Endothelial cell of umbilical vein (primary cell): ENCODE measurements around the gene ADAM33. TPM values are rescaled to one million over a fixed set of nuclear protein-coding genes. Genes with fewer than 3 reads are reported as not detected.

Experiments used
- BruUV-seq: library from RNA; stranded (reverse); fragments of 400-500 nt; replicated peaks from 2 replicates; lab custom pipeline; 2021; lab: Mats Ljungman, UMichigan
- CTCF ChIA-PET: fragments of 300-600, 350-600 bp; sonication (Branson Sonifier 250); formaldehyde crosslinking; loops from one replicate; lab custom pipeline; 2021; ENCODE audit warnings: antibody characterized with exemption, inconsistent platforms; lab: Charles Lee
- POLR2A ChIA-PET: fragments of 300-600, 350-600 bp; sonication (Branson Sonifier 250); formaldehyde crosslinking; loops from one replicate; lab custom pipeline; 2021; ENCODE audit warnings: antibody characterized with exemption, inconsistent platforms; lab: Charles Lee
- DNase-seq: peaks from one replicate; pipeline ENCODE4 v3.0.0-alpha.2; 2011; ENCODE audit warnings: low read depth, low spot score
- FAIRE-seq: peaks from 2 replicates; lab custom pipeline; 2011; peaks lifted over from hg19 to GRCh38; lab: Jason Lieb, UNC
- H2AFZ ChIP-seq: 2 replicates; pipeline ENCODE4 v1.6.0; 2012; ENCODE audit warnings: low read depth, low read length, control low read depth, inconsistent platforms
- H3K27ac ChIP-seq: 2 replicates; pipeline ENCODE4 v1.5.1; 2011; ENCODE audit warnings: low read depth, mild to moderate bottlenecking, control low read depth, low read length, moderate library complexity; ENCODE audit not compliant: insufficient read depth
- H3K27me3 ChIP-seq, 2 experiments: 2 replicates each; pipeline versions ENCODE4 v1.6.0 to v1.6.1; 2011; ENCODE audit warnings: low read length in 2 of 2, mixed read lengths in 1 of 2; ENCODE audit not compliant: control insufficient read depth in 2 of 2, insufficient read depth in 2 of 2
- H3K36me3 ChIP-seq, 2 experiments: 2 replicates in 1 of 2; 3 replicates in 1 of 2; pipeline ENCODE4 v1.5.1; 2011; ENCODE audit warnings: low read length in 2 of 2, mild to moderate bottlenecking in 1 of 2, moderate library complexity in 1 of 2; ENCODE audit not compliant: control insufficient read depth in 2 of 2, insufficient read depth in 2 of 2; ENCODE audit errors: extremely low read depth in 1 of 2
- H3K4me1 ChIP-seq: 3 replicates; pipeline ENCODE4 v1.5.1; 2011; ENCODE audit warnings: mild to moderate bottlenecking, low read length; ENCODE audit not compliant: control insufficient read depth, insufficient read depth; ENCODE audit errors: extremely low read depth
- H3K4me2 ChIP-seq: 2 replicates; pipeline ENCODE4 v1.6.1; 2011; ENCODE audit warnings: low read length, control low read depth, mixed read lengths; ENCODE audit not compliant: insufficient read depth
- H3K4me3 ChIP-seq, 3 experiments: fragments of 200-600 bp in 1 of 3; sonication (generic), shearing (Covaris generic) in 1 of 3; replicated peaks in 1 of 3; 2 replicates each; pipeline ENCODE4 v1.5.1; 2011 to 2016; ENCODE audit warnings: control low read depth in 3 of 3, low read length in 3 of 3, mild to moderate bottlenecking in 2 of 3, inconsistent platforms in 1 of 3, low read depth in 1 of 3, moderate library complexity in 1 of 3; ENCODE audit not compliant: insufficient read depth in 1 of 3
- H3K79me2 ChIP-seq: 2 replicates; pipeline ENCODE4 v1.6.0; 2012; ENCODE audit warnings: low read length, inconsistent platforms; ENCODE audit not compliant: control insufficient read depth, insufficient read depth
- H3K9ac ChIP-seq: replicated peaks from 2 replicates; pipeline ENCODE3; 2011; ENCODE audit warnings: low read length, control low read depth; ENCODE audit not compliant: insufficient read depth; ENCODE audit errors: extremely low read depth
- H3K9me1 ChIP-seq: replicated peaks from 3 replicates; pipeline ENCODE4 v1.6.0; 2011; ENCODE audit warnings: mild to moderate bottlenecking, low read length; ENCODE audit not compliant: control insufficient read depth, insufficient read depth; ENCODE audit errors: extremely low read depth
- H3K9me3 ChIP-seq: replicated peaks from 2 replicates; pipeline ENCODE4 v1.5.1; 2012; ENCODE audit warnings: low read length, inconsistent platforms; ENCODE audit not compliant: control insufficient read depth, insufficient read depth
- H4K20me1 ChIP-seq: replicated peaks from 2 replicates; pipeline ENCODE3; 2011; ENCODE audit warnings: mild to moderate bottlenecking, low read length; ENCODE audit not compliant: control insufficient read depth, insufficient read depth; ENCODE audit errors: extremely low read depth
- CTCF ChIP-seq, 2 donors: IDR thresholded peaks; 1 replicate in 1 of 2; 2 replicates in 1 of 2; pipeline ENCODE4 v1.5.1; 2011; ENCODE audit warnings: low read length in 2 of 2, mild to moderate bottlenecking in 2 of 2, moderate library complexity in 2 of 2, control low read depth in 1 of 2, inconsistent platforms in 1 of 2, low read depth in 1 of 2; ENCODE audit not compliant: insufficient read depth in 1 of 2; ENCODE audit errors: extremely low read depth in 1 of 2
- EZH2 ChIP-seq: IDR thresholded peaks from 2 replicates; pipeline ENCODE4 v1.6.1; 2012; ENCODE audit warnings: borderline replicate concordance, low read depth, mild to moderate bottlenecking, moderate library complexity, low read length, inconsistent platforms; ENCODE audit not compliant: severe bottlenecking
- FOS ChIP-seq: IDR thresholded peaks from 2 replicates; pipeline ENCODE4 v1.6.1; 2011; ENCODE audit warnings: mild to moderate bottlenecking, low read length, moderate library complexity, borderline replicate concordance; ENCODE audit not compliant: insufficient read depth
- GATA2 ChIP-seq: IDR thresholded peaks from 2 replicates; pipeline ENCODE4 v1.7.0; 2011; ENCODE audit warnings: low read depth, mild to moderate bottlenecking, moderate library complexity, mixed read lengths, low read length; ENCODE audit not compliant: insufficient read length, insufficient read depth
- JUN ChIP-seq: IDR thresholded peaks from 2 replicates; pipeline ENCODE4 v1.6.1; 2011; ENCODE audit warnings: borderline replicate concordance, low read depth; ENCODE audit not compliant: insufficient read length, insufficient read depth
- MAX ChIP-seq: IDR thresholded peaks from 2 replicates; pipeline ENCODE4 v1.6.1; 2011; ENCODE audit not compliant: insufficient read depth, insufficient read length
- MYC ChIP-seq: IDR thresholded peaks from one replicate; pipeline ENCODE4 v1.6.1; 2011; ENCODE audit warnings: mild to moderate bottlenecking, low read depth, low read length
- POLR2A ChIP-seq: IDR thresholded peaks from 2 replicates; pipeline ENCODE4 v1.6.1; 2012; ENCODE audit warnings: low read depth, mild to moderate bottlenecking, control low read depth, low read length
- POLR2AphosphoS5 ChIP-seq: IDR thresholded peaks from 2 replicates; pipeline ENCODE4 v1.6.1; 2012; ENCODE audit warnings: low read depth, mild to moderate bottlenecking, control low read depth, low read length, moderate library complexity; ENCODE audit not compliant: insufficient read depth
- dilution Hi-C: fragments of 300-500 bp; cut with MboI; formaldehyde crosslinking; loops from one replicate; pipeline ENCODE4 v1.15.0; 2019; ENCODE audit warnings: low sequenced_read_pairs; ENCODE audit not compliant: extremely low pct_ligation_motif_present
- intact Hi-C: fragments of 100-400 bp; cut with micrococcal nuclease; formaldehyde crosslinking; loops from one replicate; pipeline ENCODE4 v1.10.0; 2022
- polyA plus RNA-seq, 4 experiments: library from polyadenylated mRNA; depleted of rRNA in 3 of 4; stranded (reverse) in 3 of 4; unstranded in 1 of 4; fragments of >200 nt; gene quantifications; 2 replicates each; pipeline versions ENCODE4 v1.2.1 to v1.2.3, GENCODE V29; 2011 to 2012; ENCODE audit warnings: missing spikeins in 1 of 4
- total RNA-seq: library from RNA; stranded (reverse); gene quantifications from 2 replicates; pipeline ENCODE4 v1.2.3, GENCODE V29; 2021

The ADAM33 gene
- total and polyA plus RNA-seq, 2 donors (not counting 3 experiments of a cell fraction or from before 2014, with no cell fraction given), result 0.06 to 0.18 TPM

GRCh38 chr20:3659492-3660261 lies 22.1 kb downstream of the ADAM33 start:
- no TSS peak for BruUV-seq
- intact Hi-C loops, result no loop called here
- Histone ChIP-seq H3K27ac (no peak overlapping the region), H3K4me2 (no peak overlapping the region), H3K9ac (no peak overlapping the region), H4K20me1 (no peaks in the 10 kb centered on the region), H2AFZ (no peak overlapping the region), H3K36me3 (no peaks in the 10 kb centered on the region), H3K9me1 (no peaks in the 10 kb centered on the region), H3K27me3 (peaks cover 28 to 44% of the 10 kb centered on the region in 2 experiments), H3K79me2 (no peaks in the 10 kb centered on the region), H3K4me1 (no peaks in the 10 kb centered on the region), H3K4me3 (no peak overlapping the region), H3K9me3 (no peaks in the 10 kb centered on the region)
- FAIRE-seq, result no peak
- POLR2A ChIA-PET, result no interaction called here
- dilution Hi-C loops, result no loop called here
- CTCF ChIA-PET, result interaction anchor here (0.9 to 1.3 kb wide), 2 partner anchors 17 kb away, joined by 3 to 7 read pairs; no protein-coding TSS in a partner anchor
- DNase-seq, result no peak
- TF ChIP-seq POLR2AphosphoS5, result no peak
- TF ChIP-seq EZH2, result no peak
- TF ChIP-seq FOS, result no peak
- no peak for TF ChIP-seq CTCF (IDR thresholded peaks at IDR 0.05; ENCODE audit: extremely low read depth in 1 of 2, insufficient read depth in 1 of 2, low read depth in 1 of 2, low read length in 2 of 2)
- no peak for TF ChIP-seq POLR2A
- no peak for TF ChIP-seq GATA2
- no peak for TF ChIP-seq MAX
- TF ChIP-seq JUN, result no peak
- no peak for TF ChIP-seq MYC
